Fibroblast of villous mesenchyme (primary cell): ENCODE data around the gene NR1D2. TPM values are rescaled to one million over a fixed set of nuclear protein-coding genes. Genes with fewer than 3 reads are reported as not detected.

Experiments used
- DNase-seq: peaks from one replicate; pipeline ENCODE4 v3.0.0-alpha.2; 2010; ENCODE audit warnings: low read depth
- H3K4me3 ChIP-seq: 2 replicates; pipeline ENCODE4 v1.5.1; 2011; ENCODE audit warnings: low read depth, mild to moderate bottlenecking, low read length
- total RNA-seq: library from RNA; depleted of rRNA; stranded (reverse); fragments of >200 nt; gene quantifications from 2 replicates; pipeline ENCODE4 v1.2.3, GENCODE V29; 2012
- TF ChIP-seq, protein P1 (sequence below): IDR thresholded peaks from 2 replicates; pipeline ENCODE4 v1.5.1; 2012; ENCODE audit warnings: low read depth, mild to moderate bottlenecking, low read length; ENCODE audit not compliant: insufficient read depth

The NR1D2 gene
- total RNA-seq, 1 donor: 35.8 TPM

DNA sequence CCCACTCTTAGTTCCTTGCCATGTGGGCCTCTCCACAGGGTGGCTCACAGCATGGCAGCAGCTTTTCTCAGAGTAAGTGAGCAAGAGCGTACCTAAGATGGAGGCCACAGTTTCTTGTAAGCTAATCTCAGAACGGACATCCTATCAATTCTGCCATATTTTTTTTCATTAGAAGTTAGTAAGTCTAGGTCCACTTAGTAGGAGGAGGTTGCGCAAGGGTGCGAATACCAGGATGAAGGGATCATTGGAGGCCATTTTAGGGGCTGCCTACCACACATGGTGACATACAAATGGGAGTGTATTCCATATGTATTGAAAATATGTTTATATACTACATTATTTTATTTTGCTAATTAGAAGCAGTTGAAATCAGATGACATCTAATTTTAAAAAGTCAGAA lies 31.5 kb downstream of the NR1D2 start:
- TF ChIP-seq, protein P1, sequence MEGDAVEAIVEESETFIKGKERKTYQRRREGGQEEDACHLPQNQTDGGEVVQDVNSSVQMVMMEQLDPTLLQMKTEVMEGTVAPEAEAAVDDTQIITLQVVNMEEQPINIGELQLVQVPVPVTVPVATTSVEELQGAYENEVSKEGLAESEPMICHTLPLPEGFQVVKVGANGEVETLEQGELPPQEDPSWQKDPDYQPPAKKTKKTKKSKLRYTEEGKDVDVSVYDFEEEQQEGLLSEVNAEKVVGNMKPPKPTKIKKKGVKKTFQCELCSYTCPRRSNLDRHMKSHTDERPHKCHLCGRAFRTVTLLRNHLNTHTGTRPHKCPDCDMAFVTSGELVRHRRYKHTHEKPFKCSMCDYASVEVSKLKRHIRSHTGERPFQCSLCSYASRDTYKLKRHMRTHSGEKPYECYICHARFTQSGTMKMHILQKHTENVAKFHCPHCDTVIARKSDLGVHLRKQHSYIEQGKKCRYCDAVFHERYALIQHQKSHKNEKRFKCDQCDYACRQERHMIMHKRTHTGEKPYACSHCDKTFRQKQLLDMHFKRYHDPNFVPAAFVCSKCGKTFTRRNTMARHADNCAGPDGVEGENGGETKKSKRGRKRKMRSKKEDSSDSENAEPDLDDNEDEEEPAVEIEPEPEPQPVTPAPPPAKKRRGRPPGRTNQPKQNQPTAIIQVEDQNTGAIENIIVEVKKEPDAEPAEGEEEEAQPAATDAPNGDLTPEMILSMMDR: no peak
- no peak overlapping the region for H3K4me3 ChIP-seq
- DNase-seq: no peak

GRCh38 chr3:23979569-23979968 lies 34.5 kb downstream of the NR1D2 start:
- TF ChIP-seq, protein P1: no peak
- no peak overlapping the region for H3K4me3 ChIP-seq

GRCh38 chr3:23981136-23981535 lies 36.0 kb downstream of the NR1D2 start:
- TF ChIP-seq, protein P1: no peak
- no peak for DNase-seq
- H3K4me3 ChIP-seq: no peak overlapping the region

More at GRCh38 chr3:23979569-23979968, 34.5 kb downstream of the NR1D2 start:
- no peak for DNase-seq

- TF ChIP-seq, protein P1: no peak
- DNase-seq: no peak
- no peak overlapping the region for H3K4me3 ChIP-seq
Measured at GRCh38 chr3:23981955-23982354, 36.9 kb downstream of the NR1D2 start.

DNA sequence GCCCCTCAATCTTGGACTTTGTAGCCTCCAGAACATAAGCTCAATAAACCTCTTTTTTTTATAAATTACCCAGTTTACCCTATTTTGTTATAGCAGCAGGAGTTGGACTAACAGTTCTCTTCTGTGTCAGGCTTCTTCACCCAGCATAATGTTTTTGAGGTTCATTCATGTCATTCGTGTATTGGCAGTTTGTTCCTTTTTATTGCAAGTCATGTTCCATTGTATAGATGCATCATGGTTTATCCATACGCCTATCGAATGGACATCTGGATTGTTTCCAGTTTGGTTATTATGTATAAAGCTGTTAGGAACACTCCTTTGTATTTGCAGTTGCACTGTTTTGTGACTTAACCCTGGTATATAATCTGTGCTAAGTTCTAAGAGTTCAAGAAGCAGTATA lies 39.8 kb downstream of the NR1D2 start:
- TF ChIP-seq, protein P1: no peak
- no peak for DNase-seq
- no peak overlapping the region for H3K4me3 ChIP-seq

DNA sequence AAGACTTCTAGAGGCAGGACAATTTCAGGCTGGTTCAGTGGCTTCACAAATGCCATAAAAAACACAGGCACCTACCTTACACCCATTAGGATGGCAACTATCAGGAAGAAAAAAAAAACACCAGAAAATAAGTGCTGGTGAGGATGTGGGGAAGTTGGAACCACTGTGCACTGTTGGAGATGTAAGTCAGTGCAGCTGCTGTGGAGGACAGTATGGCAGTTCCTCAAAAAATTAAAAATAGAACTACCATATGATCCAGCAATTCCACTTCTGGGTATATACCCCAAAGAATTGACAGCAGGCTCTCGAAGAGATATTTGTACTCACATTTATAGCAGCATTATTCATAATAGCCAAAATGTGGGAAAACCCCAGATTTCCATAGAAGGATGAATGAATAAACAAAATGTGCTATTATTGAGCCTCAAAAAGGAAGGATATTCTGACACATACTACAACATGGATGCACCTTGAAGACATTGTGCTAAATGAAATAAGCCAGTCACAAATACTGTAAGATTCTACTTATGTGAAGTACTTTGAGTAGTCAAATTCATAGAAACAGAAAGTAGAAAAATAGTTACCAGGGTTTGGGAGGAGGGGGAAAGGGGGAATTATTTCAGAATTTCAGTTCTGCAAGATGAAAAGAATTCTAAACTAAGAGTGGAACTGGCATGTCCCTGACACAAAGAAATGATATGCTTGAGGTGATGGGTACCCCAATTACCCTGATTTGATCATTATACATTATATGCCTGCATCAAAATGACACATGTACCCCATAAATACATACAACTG lies 40.9 kb downstream of the NR1D2 start:
- no peak for DNase-seq
- H3K4me3 ChIP-seq: no peak overlapping the region
- TF ChIP-seq, protein P1: no peak

DNA sequence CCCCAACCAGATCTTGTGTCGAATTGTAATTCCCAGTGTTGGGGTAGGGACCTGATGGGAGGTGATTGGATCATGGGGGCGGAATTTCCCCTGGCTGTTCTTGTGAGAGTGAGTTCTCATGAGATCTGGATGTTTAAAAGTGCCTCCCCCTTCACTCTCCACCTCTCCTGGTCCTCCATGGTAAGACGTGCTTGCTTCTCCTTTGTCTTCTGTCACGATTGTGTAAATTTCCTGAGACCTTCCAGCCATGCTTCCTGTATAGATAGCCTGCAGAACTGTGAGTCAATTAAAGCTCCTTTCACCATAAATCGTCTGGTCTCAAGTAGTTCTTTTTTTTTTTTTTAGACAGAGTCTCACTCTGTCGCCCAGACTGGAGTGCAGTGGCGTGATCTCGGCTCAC lies 42.3 kb downstream of the NR1D2 start:
- TF ChIP-seq, protein P1: no peak
- no peak for DNase-seq

More for the DNA sequence above, 42.3 kb downstream of the NR1D2 start:
- H3K4me3 ChIP-seq: no peak overlapping the region
